ENCODE measurements around the gene MPRIP.

The MPRIP gene

DNA sequence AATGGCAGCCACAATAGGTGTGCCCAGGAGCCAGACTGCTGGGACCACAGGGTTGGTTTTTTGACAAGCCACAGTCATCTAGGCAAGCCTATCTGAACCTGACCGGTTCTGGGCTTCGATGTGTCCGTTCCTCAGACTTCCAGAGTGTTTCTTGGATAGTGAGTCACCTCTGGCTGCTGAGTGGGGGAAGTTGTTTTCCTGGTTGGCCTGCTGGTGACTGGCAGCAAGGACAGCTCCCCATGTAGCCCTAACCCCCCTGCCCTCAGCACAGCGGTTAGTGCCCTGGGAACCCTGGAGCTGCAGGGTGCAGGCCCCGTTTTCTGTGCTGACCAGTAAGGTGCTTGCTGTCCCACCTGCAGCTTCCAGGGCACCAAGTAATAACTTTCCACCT, 98.3 kb downstream of the MPRIP start:
- H3K9ac ChIP-seq (ENCODE audit: low read depth, low read length) = no peak overlapping the region
- no peaks in the 10 kb centered on the region for H3K9me3 ChIP-seq (ENCODE audit: insufficient read depth, low read depth, low read length)
- 89% methylated on average over 5 of the region's 5 CpGs for WGBS
- H3K27me3 ChIP-seq (ENCODE audit: insufficient read depth, low read length) = no peaks in the 10 kb centered on the region
- H3K27ac ChIP-seq (ENCODE audit: low read depth, low read length) = no peak overlapping the region
- peaks cover 55% of the 10 kb centered on the region for H3K36me3 ChIP-seq (ENCODE audit: insufficient read depth, low read length)
- H3K4me1 ChIP-seq (ENCODE audit: insufficient read depth, low read length) = 0 out of 2 replicates have a peak, but pooled peaks cover 4% of the 10 kb centered on the region
- H3K4me3 ChIP-seq (ENCODE audit: low read length) = no peak overlapping the region

DNA sequence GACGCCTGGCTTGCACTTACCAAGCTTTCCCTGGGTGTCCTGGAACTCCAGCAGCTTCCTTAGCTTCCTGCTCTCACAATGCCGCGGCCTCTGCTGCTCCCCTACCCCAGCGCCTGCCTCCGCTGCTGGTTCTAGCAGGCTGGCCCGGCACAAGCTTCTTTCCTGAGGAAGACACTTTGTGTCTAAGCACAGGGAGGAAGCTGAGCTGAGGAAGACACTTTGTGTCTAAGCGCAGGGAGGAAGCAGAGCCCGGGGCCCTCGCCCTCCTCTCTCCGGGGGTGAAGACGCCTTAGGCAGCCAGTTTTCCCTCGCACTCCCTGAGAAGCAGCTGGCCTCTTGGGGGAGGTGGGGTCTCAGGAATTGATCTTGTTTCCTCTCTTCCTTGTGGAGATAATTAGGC, 99.0 kb downstream of the MPRIP start:
- Histone ChIP-seq H3K4me3 (ENCODE audit: low read length) (no peak overlapping the region), H3K27me3 (ENCODE audit: insufficient read depth, low read length) (no peaks in the 10 kb centered on the region), H3K36me3 (ENCODE audit: insufficient read depth, low read length) (peaks cover 54% of the 10 kb centered on the region), H3K4me1 (ENCODE audit: insufficient read depth, low read length) (0 out of 2 replicates have a peak, but pooled peaks cover 4% of the 10 kb centered on the region), H3K9me3 (ENCODE audit: insufficient read depth, low read depth, low read length) (no peaks in the 10 kb centered on the region), H3K9ac (ENCODE audit: low read depth, low read length) (no peak overlapping the region), H3K27ac (ENCODE audit: low read depth, low read length) (0 out of 2 replicates have a peak overlapping the region, but pooled peaks have one; percentile 41)
- WGBS = 88% methylated on average over 12 of the region's 12 CpGs

DNA sequence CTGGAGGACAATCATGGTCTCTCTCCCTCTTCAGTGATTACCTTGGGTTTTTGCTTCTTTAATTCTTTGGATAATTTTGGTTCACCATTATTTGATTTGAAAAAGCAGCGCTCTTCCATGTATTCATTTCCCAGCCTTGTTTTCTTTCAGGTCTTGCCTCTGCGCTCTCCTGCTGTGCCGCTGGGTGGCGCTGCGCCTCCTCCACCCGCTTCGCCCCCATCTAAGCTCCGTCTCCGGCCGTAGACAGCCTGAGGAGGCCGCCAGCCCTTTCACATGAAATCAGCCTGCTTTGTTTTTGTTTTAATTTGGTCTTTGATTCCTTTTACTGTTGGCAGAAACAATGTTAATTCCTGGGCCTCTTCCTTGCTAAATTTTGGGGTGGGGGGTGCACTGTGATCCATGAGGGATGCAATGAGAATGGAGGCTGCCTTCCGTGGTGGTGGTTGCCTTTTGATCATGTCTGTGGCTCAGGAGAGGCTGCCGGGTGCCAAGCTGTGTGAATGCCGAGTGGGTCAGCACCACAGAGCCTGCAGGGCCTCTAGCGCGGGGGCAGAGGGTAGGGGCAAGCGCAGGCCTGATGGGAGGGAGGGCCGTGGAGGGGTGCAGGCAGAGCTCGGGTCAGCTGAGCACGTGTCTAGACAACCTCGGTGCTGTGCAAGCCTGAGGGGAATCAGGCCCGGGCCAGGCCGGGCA, 99.7 kb downstream of the MPRIP start:
- Histone ChIP-seq H3K4me3 (ENCODE audit: low read length) (no peak overlapping the region), H3K9me3 (ENCODE audit: insufficient read depth, low read depth, low read length) (no peaks in the 10 kb centered on the region), H3K27ac (ENCODE audit: low read depth, low read length) (no peak overlapping the region), H3K36me3 (ENCODE audit: insufficient read depth, low read length) (peaks cover 48% of the 10 kb centered on the region), H3K9ac (ENCODE audit: low read depth, low read length) (no peak overlapping the region), H3K4me1 (ENCODE audit: insufficient read depth, low read length) (0 out of 2 replicates have a peak, but pooled peaks cover 4% of the 10 kb centered on the region), H3K27me3 (ENCODE audit: insufficient read depth, low read length) (no peaks in the 10 kb centered on the region)
- 66% methylated on average over 23 of the region's 23 CpGs for WGBS

DNA sequence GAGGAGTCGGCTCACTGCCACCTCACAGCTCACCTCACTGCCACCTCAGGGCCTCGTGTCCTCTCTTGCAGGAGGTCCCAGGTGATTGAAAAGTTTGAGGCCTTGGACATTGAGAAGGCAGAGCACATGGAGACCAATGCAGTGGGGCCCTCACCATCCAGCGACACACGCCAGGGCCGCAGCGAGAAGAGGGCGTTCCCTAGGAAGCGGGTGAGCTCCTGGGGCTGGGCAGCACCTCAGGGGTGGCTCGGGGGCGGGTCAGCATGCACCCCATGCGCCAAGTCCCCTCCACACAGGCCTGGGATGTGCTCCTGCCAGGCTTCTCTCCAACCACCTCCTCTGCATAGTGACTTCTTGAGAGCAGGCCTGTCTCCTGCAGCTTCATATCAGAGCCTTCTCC, 100.3 kb downstream of the MPRIP start:
- no peak overlapping the region for H3K4me3 ChIP-seq (ENCODE audit: low read length)
- H3K27me3 ChIP-seq (ENCODE audit: insufficient read depth, low read length) = no peaks in the 10 kb centered on the region
- H3K36me3 ChIP-seq (ENCODE audit: insufficient read depth, low read length) = peaks cover 50% of the 10 kb centered on the region
- no peaks in the 10 kb centered on the region for H3K9me3 ChIP-seq (ENCODE audit: insufficient read depth, low read depth, low read length)
- WGBS = 91% methylated on average over 11 of the region's 11 CpGs
- no peak overlapping the region for H3K27ac ChIP-seq (ENCODE audit: low read depth, low read length)
- H3K9ac ChIP-seq (ENCODE audit: low read depth, low read length) = no peak overlapping the region
- 0 out of 2 replicates have a peak, but pooled peaks cover 4% of the 10 kb centered on the region for H3K4me1 ChIP-seq (ENCODE audit: insufficient read depth, low read length)

DNA sequence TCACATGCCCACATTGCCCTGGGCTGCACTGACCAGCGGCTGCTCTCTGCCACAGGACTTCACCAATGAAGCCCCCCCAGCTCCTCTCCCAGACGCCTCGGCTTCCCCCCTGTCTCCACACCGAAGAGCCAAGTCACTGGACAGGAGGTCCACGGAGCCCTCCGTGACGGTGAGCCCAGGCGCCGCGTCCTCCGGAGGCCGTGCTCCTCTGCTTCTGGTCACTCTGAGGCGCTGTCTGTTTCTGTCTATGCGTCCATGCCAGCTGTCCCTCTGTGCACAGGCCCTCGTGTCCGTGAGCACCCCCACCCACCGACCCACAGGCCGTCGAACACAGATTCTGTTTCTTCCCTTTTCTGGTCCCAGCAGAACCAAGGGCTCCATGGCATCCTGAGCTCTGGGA, 101.2 kb downstream of the MPRIP start:
- Histone ChIP-seq H3K9me3 (ENCODE audit: insufficient read depth, low read depth, low read length) (no peaks in the 10 kb centered on the region), H3K27me3 (ENCODE audit: insufficient read depth, low read length) (no peaks in the 10 kb centered on the region), H3K27ac (ENCODE audit: low read depth, low read length) (no peak overlapping the region), H3K36me3 (ENCODE audit: insufficient read depth, low read length) (peaks cover 51% of the 10 kb centered on the region), H3K4me1 (ENCODE audit: insufficient read depth, low read length) (0 out of 2 replicates have a peak, but pooled peaks cover 4% of the 10 kb centered on the region), H3K9ac (ENCODE audit: low read depth, low read length) (no peak overlapping the region), H3K4me3 (ENCODE audit: low read length) (no peak overlapping the region)
- WGBS = 96% methylated on average over 19 of the region's 19 CpGs

DNA sequence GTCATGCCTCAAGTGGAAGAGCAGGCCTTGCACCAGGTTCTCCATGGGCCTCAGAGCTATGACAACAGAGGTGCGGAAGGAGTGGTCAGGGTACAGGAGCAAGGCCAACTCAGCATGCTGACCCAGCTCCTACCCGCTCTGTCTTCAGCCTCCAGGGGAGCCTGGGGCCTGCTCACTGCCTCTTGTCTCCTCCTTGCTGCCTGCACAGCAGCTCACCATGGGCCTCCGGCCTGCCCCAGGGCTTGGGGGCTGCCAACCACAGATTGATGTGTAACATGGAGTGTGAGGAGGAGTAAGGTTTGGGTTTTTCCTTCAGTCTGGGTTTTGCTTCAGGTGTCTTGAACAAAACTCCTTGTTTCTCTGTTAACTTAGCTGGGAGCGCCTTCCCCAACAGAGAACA, 101.8 kb downstream of the MPRIP start:
- H3K4me1 ChIP-seq (ENCODE audit: insufficient read depth, low read length) = 0 out of 2 replicates have a peak, but pooled peaks cover 4% of the 10 kb centered on the region
- H3K4me3 ChIP-seq (ENCODE audit: low read length) = no peak overlapping the region
- no peak overlapping the region for H3K27ac ChIP-seq (ENCODE audit: low read depth, low read length)
- no peaks in the 10 kb centered on the region for H3K27me3 ChIP-seq (ENCODE audit: insufficient read depth, low read length)
- H3K36me3 ChIP-seq (ENCODE audit: insufficient read depth, low read length) = peaks cover 51% of the 10 kb centered on the region
- WGBS = 96% methylated on average over 4 of the region's 4 CpGs
- H3K9me3 ChIP-seq (ENCODE audit: insufficient read depth, low read depth, low read length) = no peaks in the 10 kb centered on the region
- H3K9ac ChIP-seq (ENCODE audit: low read depth, low read length) = no peak overlapping the region

DNA sequence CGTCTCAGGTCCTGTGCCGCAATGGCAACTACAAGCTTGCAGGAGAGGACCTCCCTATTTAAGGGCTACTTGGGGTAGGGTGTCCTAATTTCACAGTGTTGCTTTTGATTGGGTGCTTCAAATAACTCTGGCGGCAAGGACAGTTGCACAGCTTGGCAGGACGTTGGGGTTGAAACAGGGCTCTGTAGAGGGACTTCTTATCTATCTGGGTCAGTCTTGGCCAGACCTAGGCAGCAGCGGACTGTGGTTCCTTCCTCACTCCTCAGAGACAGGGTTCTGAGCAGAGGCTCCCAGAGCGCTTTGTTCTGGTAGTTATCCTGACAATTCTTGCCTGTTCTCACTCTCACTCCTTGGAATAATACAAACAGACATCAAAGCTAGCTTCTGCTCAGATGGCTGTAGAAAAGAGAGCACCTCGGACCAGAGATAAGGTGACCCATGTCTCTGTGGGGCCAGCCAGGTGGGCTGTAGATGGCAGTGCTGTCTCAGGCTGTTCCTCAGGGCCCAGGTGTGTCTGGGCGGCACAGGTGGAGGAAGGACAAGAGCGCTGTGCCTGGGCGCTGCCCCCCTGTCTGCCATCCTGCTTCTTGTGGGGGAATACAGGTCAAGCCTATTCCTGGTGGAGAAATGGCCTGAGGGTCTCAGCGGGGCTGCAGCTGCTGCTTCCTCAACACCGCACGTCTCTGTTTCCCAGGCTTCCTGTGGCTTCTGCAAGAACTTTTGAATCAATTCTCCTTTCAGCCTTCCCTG, 102.8 kb downstream of the MPRIP start:
- peaks cover 49% of the 10 kb centered on the region for H3K36me3 ChIP-seq (ENCODE audit: insufficient read depth, low read length)
- WGBS = 93% methylated on average over 13 of the region's 13 CpGs

DNA sequence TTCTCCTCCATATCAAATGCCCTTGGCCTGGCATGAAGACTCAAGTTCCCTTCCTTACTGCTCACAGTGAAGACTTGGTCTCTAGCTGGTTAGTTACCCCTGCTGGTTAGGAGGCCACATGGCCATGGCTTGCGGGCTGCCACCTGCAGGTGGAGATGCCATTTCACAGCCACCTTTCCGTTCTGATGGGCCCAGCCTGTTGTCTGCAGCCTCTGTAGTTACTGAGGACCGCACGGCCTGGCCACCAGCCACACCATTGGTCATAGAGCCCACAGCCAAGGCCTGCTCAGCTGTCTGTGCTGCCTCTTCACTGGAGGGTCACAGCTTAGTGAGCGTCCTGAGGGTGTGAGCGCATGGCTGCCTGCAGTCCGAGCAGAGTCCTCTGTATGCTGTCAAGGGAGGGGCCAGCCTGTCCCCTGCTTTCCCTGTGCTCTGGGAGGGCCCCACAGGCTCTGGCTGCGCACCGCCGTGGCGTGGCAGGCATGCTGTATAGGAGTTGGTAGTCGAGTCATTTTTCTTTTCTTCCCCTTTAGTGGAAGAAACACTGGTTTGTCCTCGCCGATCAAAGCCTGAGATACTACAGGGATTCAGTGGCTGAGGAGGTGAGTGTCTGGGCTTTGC, 104.6 kb downstream of the MPRIP start:
- Histone ChIP-seq H3K4me3 (ENCODE audit: low read length) (no peak overlapping the region), H3K36me3 (ENCODE audit: insufficient read depth, low read length) (peaks cover 64% of the 10 kb centered on the region), H3K27me3 (ENCODE audit: insufficient read depth, low read length) (no peaks in the 10 kb centered on the region), H3K4me1 (ENCODE audit: insufficient read depth, low read length) (no peaks in the 10 kb centered on the region), H3K9ac (ENCODE audit: low read depth, low read length) (no peak overlapping the region), H3K9me3 (ENCODE audit: insufficient read depth, low read depth, low read length) (no peaks in the 10 kb centered on the region), H3K27ac (ENCODE audit: low read depth, low read length) (no peak overlapping the region)
- 88% methylated on average over 14 of the region's 14 CpGs for WGBS

More for the DNA sequence above, 102.8 kb downstream of the MPRIP start:
- no peaks in the 10 kb centered on the region for H3K9me3 ChIP-seq (ENCODE audit: insufficient read depth, low read depth, low read length)
- 0 out of 2 replicates have a peak, but pooled peaks cover 4% of the 10 kb centered on the region for H3K4me1 ChIP-seq (ENCODE audit: insufficient read depth, low read length)
- H3K27me3 ChIP-seq (ENCODE audit: insufficient read depth, low read length) = no peaks in the 10 kb centered on the region
- no peak overlapping the region for H3K4me3 ChIP-seq (ENCODE audit: low read length)
- H3K27ac ChIP-seq (ENCODE audit: low read depth, low read length) = no peak overlapping the region
- no peak overlapping the region for H3K9ac ChIP-seq (ENCODE audit: low read depth, low read length)

DNA sequence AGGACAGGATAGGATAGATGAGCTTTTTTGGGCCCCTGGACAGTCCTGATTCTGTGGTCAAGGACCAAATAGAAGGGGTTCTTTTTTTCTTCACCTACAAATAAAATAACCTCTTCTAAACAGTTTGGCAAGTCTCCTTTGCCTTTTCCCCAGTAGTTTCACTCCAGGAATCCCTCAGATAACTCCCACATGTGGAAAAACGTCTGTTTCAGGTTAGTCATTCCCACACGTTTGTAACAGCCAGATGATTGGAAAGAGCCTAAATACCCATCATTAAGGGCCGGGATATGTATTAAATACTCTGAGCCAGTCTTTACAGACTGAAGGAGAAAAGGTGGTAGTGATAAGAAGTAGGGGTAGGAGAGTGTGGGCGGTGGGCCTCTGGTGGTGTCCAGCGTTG, 105.6 kb downstream of the MPRIP start:
- Histone ChIP-seq H3K27me3 (ENCODE audit: insufficient read depth, low read length) (no peaks in the 10 kb centered on the region), H3K27ac (ENCODE audit: low read depth, low read length) (no peak overlapping the region), H3K4me3 (ENCODE audit: low read length) (no peak overlapping the region), H3K9ac (ENCODE audit: low read depth, low read length) (no peak overlapping the region), H3K9me3 (ENCODE audit: insufficient read depth, low read depth, low read length) (no peaks in the 10 kb centered on the region), H3K36me3 (ENCODE audit: insufficient read depth, low read length) (peaks cover 66% of the 10 kb centered on the region), H3K4me1 (ENCODE audit: insufficient read depth, low read length) (no peaks in the 10 kb centered on the region)
- 93% methylated on average over 5 of the region's 5 CpGs for WGBS

DNA sequence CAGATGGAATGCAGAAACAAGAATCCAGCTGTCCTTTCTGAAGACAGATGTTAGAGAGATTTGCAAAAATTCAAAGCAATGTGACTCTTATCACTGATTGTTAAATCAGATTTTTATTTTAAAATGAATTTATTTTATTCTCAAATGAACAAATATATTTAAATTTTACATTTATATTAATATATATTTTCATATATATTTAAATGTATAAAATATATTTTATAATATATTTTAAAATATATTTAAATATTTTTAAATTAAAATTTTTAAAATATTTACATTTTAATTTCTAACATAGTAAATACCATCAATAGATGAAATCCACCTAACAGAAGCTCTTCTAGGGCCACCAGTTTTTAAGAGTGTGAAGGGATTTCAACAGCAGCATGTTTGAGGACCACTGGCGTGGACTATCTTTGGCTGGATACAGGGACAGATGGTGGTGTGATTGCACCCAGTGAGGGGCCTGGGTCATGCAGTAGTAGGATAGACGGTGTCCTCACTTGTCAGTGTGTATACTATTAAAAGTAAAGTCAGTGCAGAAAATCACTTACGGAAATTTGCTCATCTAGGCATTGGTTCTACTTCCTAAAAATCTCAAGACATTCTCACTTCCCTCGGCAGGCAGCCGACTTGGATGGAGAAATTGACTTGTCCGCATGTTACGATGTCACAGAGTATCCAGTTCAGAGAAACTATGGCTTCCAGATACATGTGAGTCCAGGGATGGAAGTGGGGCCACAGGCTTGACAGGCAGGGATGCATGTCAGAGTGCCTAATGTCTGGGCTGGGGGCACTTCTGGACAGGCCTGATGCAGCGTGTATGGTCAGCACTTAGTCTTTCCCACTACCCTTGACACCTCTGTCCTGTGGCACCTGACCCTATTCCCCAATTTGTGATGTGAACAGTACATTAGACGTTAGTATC, 107.5 kb downstream of the MPRIP start:
- H3K36me3 ChIP-seq (ENCODE audit: insufficient read depth, low read length) = peaks cover 67% of the 10 kb centered on the region

More for the DNA sequence above, 107.5 kb downstream of the MPRIP start:
- Histone ChIP-seq H3K9me3 (ENCODE audit: insufficient read depth, low read depth, low read length) (no peaks in the 10 kb centered on the region), H3K9ac (ENCODE audit: low read depth, low read length) (no peak overlapping the region), H3K27ac (ENCODE audit: low read depth, low read length) (no peak overlapping the region), H3K4me3 (ENCODE audit: low read length) (no peak overlapping the region), H3K4me1 (ENCODE audit: insufficient read depth, low read length) (no peaks in the 10 kb centered on the region), H3K27me3 (ENCODE audit: insufficient read depth, low read length) (no peaks in the 10 kb centered on the region)
- WGBS = 93% methylated on average over 9 of the region's 9 CpGs

All from HUES64 (cell line).